Vagina (tissue), 2 donors: Measurements from ENCODE around the gene DAPK2.

Source experiments
- CTCF ChIP-seq, 3 experiments: fragments of 450-650 bp in 2 of 3; fragments of 200-600 bp in 1 of 3; sonication (generic) in 1 of 3; IDR thresholded peaks; one replicate each; pipeline ENCODE4 v1.5.1; 2017 to 2019; ENCODE audit warnings: antibody characterized with exemption in 3 of 3, mild to moderate bottlenecking in 2 of 3, moderate library complexity in 2 of 3
- POLR2AphosphoS5 ChIP-seq, 2 donors: sonication (generic); formaldehyde crosslinking; IDR thresholded peaks; one replicate each; pipeline ENCODE4 v1.9.0; 2017; ENCODE audit warnings: antibody characterized with exemption in 2 of 2, mild to moderate bottlenecking in 2 of 2, low read depth in 1 of 2; ENCODE audit not compliant: insufficient read depth in 1 of 2

GRCh38 chr15:63941698-63942465, 104.4 kb downstream of the DAPK2 start:
- TF ChIP-seq CTCF (IDR thresholded peaks at IDR 0.05) (no peak), POLR2AphosphoS5 (IDR thresholded peaks at IDR 0.05; ENCODE audit: insufficient read depth in 1 of 2, low read depth in 1 of 2) (no peak)
